GM18909 (cell line): ENCODE measurements around the gene TMEM63A.
"Not testable (repeated sequence)": the region's sequence is repeated elsewhere in the genome, so short reads cannot be mapped to it uniquely, and the experiment has no call there.

Experiments used
- ATAC-seq: cut with Tn5 transposase; IDR thresholded peaks from one replicate; pipeline ENCODE4 v1.9.1; 2021; ENCODE audit warnings: mild to moderate bottlenecking; ENCODE audit not compliant: unreplicated experiment, poor library complexity

Gene TMEM63A

GRCh38 chr1:225808136-225808535 lies 74.0 kb downstream of the TMEM63A start:
- no peak for ATAC-seq

DNA sequence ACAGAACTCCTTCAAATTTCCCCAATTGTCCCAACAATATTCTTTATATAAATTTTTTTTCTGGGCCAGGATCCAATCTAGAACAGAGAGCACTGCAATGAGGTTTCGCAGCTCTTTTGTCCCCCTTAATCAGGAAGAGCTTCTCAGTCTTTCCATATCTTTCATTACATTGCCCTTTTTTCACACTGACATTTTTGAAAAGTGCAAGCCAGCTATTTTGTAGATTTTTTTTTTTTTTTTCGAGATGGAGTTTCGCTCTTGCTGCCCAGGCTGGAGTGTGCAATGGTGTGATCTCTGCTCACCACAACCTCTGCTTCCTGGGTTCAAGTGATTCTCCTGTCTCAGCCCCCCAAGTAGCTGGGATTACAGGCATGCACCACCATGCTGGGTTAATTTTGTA lies 75.4 kb downstream of the TMEM63A start:
- not testable (repeated sequence) for ATAC-seq

DNA sequence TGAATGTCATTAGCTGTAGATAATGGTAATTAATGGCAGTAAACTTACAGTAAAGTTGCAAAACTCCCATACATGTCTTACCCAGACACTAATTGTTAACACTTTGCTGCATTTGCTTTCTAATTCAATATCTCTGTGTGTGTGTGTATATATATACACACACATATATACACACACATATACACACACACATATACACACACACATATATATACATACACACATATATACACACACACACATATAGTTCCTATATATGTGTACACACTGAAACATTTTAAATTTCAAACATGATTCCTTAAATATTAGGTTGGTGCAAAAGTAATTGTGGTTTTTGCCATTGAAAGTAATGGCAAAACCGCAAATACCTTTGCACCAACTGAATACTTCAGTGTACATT lies 75.9 kb downstream of the TMEM63A start:
- no peak for ATAC-seq

- not testable (repeated sequence) for ATAC-seq
Observed at GRCh38 chr1:225801146-225801545, 81.0 kb downstream of the TMEM63A start.

- ATAC-seq: not testable (repeated sequence)
Observed at GRCh38 chr1:225796097-225796496, 86.1 kb downstream of the TMEM63A start.
